GM19397 (cell line): Measurements from ENCODE around the gene JAK3.
"Not testable (repeated sequence)": the region's sequence is repeated elsewhere in the genome, so short reads cannot be mapped to it uniquely, and the experiment has no call there.

Source experiments
- ATAC-seq: cut with Tn5 transposase; IDR thresholded peaks from one replicate; pipeline ENCODE4 v1.9.1; 2021; ENCODE audit warnings: mild to moderate bottlenecking, moderate library complexity; ENCODE audit not compliant: unreplicated experiment

The JAK3 gene

GRCh38 chr19:17807731-17808316 lies 40.0 kb downstream of the JAK3 start:
- no peak for ATAC-seq

GRCh38 chr19:17806945-17807344 lies 40.8 kb downstream of the JAK3 start:
- ATAC-seq, result no peak

GRCh38 chr19:17805427-17805826 lies 42.4 kb downstream of the JAK3 start:
- ATAC-seq, result no peak

GRCh38 chr19:17803264-17803896 lies 44.4 kb downstream of the JAK3 start:
- no peak for ATAC-seq

GRCh38 chr19:17802137-17802858 lies 45.5 kb downstream of the JAK3 start:
- ATAC-seq, result no peak

- not testable (repeated sequence) for ATAC-seq
Observed at GRCh38 chr19:17798599-17798998, 49.2 kb downstream of the JAK3 start.

- no peak for ATAC-seq
Observed at GRCh38 chr19:17797424-17798201, 50.2 kb downstream of the JAK3 start.

GRCh38 chr19:17796838-17797423 lies 50.9 kb downstream of the JAK3 start:
- no peak for ATAC-seq

- no peak for ATAC-seq
Observed at GRCh38 chr19:17796013-17796837, 51.6 kb downstream of the JAK3 start.

- no peak for ATAC-seq
Observed at GRCh38 chr19:17795495-17795856, 52.3 kb downstream of the JAK3 start.

- no peak for ATAC-seq
Observed at GRCh38 chr19:17794731-17795494, 52.9 kb downstream of the JAK3 start, which contains the start of gene B3GNT3. Gene B3GNT3 (plus strand): TSS chr19:17795138. CDS start chr19:17807808, 12,670 bp downstream.

- ATAC-seq, result no peak
Observed at GRCh38 chr19:17794412-17794730, 53.4 kb downstream of the JAK3 start.

- ATAC-seq, result no peak
Observed at GRCh38 chr19:17790059-17790780, 57.6 kb downstream of the JAK3 start.

- no peak for ATAC-seq
Observed at GRCh38 chr19:17788632-17789031, 59.1 kb downstream of the JAK3 start.

GRCh38 chr19:17787274-17787913 lies 60.4 kb downstream of the JAK3 start:
- ATAC-seq, result no peak

- no peak for ATAC-seq
Observed at GRCh38 chr19:17784201-17785008, 63.4 kb downstream of the JAK3 start.

GRCh38 chr19:17783721-17784120 lies 64.1 kb downstream of the JAK3 start:
- ATAC-seq, result not testable (repeated sequence)

GRCh38 chr19:17780781-17781180 lies 67.0 kb downstream of the JAK3 start:
- no peak for ATAC-seq
